ENCODE results near the gene SLC12A4.

DNA sequence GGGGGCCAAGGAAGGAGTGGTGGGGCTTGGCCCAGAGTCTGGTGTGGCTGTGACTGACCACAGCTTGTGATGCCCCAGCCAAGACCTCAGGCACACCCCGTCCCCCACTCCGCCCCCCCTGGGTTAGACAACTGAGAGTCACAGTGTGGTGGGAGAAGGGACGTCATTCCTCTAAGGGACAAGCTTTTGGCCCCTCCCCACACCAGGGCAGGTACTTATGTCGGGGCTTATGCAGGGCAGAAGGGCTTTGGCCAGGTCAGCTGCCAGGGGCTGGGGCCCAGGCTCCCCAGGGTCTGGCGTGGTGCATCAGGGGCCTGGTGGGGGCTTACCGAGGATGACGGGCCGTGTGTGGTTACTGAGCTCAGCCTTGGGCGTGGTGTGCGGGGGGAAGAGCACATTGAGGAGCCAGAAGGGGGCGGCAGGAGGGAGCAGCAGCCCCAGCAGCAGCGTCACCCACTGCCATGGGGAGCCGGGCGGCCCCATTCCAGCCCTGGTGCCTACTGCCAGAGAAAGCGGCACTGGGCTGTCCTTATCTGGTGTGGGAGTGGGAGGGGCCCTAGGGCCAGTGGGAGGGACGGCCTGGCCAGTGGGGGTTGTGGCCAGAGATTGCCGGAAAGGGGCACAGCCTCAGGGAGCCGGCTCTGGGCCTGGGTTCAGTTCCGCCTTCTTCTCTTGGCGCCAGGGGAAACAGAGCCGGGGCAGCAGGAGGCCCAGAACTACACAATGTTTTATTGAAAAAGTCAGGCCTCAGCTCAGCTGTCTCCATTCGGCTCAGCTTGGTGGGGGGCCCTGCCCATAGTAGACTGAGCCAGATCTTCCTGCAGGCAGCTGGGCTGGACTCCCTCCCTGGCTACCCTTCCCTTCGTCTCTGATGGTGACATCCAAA lies 24.6 kb downstream of the SLC12A4 start, which contains the start of gene LCAT:
- TF ChIP-seq, protein P1, sequence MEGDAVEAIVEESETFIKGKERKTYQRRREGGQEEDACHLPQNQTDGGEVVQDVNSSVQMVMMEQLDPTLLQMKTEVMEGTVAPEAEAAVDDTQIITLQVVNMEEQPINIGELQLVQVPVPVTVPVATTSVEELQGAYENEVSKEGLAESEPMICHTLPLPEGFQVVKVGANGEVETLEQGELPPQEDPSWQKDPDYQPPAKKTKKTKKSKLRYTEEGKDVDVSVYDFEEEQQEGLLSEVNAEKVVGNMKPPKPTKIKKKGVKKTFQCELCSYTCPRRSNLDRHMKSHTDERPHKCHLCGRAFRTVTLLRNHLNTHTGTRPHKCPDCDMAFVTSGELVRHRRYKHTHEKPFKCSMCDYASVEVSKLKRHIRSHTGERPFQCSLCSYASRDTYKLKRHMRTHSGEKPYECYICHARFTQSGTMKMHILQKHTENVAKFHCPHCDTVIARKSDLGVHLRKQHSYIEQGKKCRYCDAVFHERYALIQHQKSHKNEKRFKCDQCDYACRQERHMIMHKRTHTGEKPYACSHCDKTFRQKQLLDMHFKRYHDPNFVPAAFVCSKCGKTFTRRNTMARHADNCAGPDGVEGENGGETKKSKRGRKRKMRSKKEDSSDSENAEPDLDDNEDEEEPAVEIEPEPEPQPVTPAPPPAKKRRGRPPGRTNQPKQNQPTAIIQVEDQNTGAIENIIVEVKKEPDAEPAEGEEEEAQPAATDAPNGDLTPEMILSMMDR (conservative IDR thresholded peaks at IDR 0.05; ENCODE audit: low read depth in 2 of 2) = peak; percentile 32 to 53
- peak; percentile 29; the same call in 1 of the 2 replicates for TF ChIP-seq POLR2AphosphoS5 (IDR thresholded peaks at IDR 0.05; ENCODE audit: low read depth)
- no peak for TF ChIP-seq JUNB (IDR thresholded peaks at IDR 0.05; ENCODE audit: unreplicated experiment)
- TF ChIP-seq EZH2 (IDR thresholded peaks at IDR 0.05; ENCODE audit: low read depth, unreplicated experiment) = no peak
- no peak for TF ChIP-seq EZH2phosphoT487 (IDR thresholded peaks at IDR 0.05; ENCODE audit: unreplicated experiment)
- no peak for TF ChIP-seq CREB1 (CRISPR knock-in tag; IDR thresholded peaks at IDR 0.05; ENCODE audit: low read depth)
- no peak for TF ChIP-seq NANOG (IDR thresholded peaks at IDR 0.05; ENCODE audit: borderline replicate concordance)
- TF ChIP-seq, protein P2, sequence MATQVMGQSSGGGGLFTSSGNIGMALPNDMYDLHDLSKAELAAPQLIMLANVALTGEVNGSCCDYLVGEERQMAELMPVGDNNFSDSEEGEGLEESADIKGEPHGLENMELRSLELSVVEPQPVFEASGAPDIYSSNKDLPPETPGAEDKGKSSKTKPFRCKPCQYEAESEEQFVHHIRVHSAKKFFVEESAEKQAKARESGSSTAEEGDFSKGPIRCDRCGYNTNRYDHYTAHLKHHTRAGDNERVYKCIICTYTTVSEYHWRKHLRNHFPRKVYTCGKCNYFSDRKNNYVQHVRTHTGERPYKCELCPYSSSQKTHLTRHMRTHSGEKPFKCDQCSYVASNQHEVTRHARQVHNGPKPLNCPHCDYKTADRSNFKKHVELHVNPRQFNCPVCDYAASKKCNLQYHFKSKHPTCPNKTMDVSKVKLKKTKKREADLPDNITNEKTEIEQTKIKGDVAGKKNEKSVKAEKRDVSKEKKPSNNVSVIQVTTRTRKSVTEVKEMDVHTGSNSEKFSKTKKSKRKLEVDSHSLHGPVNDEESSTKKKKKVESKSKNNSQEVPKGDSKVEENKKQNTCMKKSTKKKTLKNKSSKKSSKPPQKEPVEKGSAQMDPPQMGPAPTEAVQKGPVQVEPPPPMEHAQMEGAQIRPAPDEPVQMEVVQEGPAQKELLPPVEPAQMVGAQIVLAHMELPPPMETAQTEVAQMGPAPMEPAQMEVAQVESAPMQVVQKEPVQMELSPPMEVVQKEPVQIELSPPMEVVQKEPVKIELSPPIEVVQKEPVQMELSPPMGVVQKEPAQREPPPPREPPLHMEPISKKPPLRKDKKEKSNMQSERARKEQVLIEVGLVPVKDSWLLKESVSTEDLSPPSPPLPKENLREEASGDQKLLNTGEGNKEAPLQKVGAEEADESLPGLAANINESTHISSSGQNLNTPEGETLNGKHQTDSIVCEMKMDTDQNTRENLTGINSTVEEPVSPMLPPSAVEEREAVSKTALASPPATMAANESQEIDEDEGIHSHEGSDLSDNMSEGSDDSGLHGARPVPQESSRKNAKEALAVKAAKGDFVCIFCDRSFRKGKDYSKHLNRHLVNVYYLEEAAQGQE (IDR thresholded peaks at IDR 0.05; ENCODE audit: unreplicated experiment) = no peak
- no peak for TF ChIP-seq STAT1 (IDR thresholded peaks at IDR 0.05; ENCODE audit: unreplicated experiment)
